ENCODE measurements around the gene SRCIN1. TPM values are rescaled to one million over a fixed set of nuclear protein-coding genes. Genes with fewer than 3 reads are reported as not detected.
"Not testable (repeated sequence)": the region's sequence is repeated elsewhere in the genome, so short reads cannot be mapped to it uniquely, and the experiment has no call there.

SRCIN1 gene
- total RNA-seq, 1 experiment from 2014 or later, result 25.8 TPM

DNA sequence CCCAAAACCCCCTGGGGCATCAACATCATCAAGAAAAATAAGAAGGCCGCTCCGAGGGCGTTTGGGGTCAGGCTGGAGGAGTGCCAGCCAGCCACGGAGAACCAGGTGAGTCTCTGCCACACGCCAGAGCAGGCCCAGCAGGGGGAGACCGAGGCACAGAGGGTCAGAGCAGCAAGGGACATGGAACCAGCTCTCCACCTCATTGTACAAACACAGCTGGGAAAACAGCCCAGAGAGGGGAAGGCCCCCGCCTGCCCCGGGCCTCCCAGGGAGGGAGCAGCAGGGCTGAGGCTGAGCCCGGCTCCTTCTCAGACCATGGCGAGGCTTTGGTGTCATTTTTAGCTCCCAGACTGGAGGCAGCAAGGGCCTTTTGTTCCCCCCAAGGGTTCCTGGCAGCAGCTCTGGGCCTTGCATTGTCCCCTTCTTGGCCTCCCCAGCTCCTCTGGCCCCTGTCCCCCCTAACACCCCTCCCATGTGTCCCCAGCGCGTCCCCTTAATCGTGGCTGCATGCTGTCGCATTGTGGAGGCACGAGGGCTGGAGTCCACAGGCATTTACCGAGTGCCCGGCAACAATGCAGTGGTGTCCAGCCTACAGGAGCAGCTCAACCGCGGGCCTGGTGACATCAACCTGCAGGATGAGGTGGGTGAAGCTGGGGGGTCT lies 123.6 kb downstream of the SRCIN1 start:
- CTCF ChIA-PET; H3K9me3 Mint-ChIP-seq (ENCODE audit: unreplicated experiment); H3K4me1 ChIP-seq; H3K27me3 Mint-ChIP-seq (ENCODE audit: insufficient read depth, unreplicated experiment); POLR2A ChIA-PET; H3K4me3 Mint-ChIP-seq (ENCODE audit: unreplicated experiment); H3K27me3 ChIP-seq (replicated peaks; ENCODE audit: control insufficient read depth, insufficient read depth, low read length); DNase-seq; BruUV-seq (replicated peaks); H3K36me3 ChIP-seq (ENCODE audit: control insufficient read depth, insufficient read depth, low read length); H3K27ac Mint-ChIP-seq (ENCODE audit: unreplicated experiment); H3K9me3 ChIP-seq; H3K4me3 ChIP-seq (ENCODE audit: low read depth, low read length): not testable (repeated sequence)
- TF ChIP-seq, protein P1, sequence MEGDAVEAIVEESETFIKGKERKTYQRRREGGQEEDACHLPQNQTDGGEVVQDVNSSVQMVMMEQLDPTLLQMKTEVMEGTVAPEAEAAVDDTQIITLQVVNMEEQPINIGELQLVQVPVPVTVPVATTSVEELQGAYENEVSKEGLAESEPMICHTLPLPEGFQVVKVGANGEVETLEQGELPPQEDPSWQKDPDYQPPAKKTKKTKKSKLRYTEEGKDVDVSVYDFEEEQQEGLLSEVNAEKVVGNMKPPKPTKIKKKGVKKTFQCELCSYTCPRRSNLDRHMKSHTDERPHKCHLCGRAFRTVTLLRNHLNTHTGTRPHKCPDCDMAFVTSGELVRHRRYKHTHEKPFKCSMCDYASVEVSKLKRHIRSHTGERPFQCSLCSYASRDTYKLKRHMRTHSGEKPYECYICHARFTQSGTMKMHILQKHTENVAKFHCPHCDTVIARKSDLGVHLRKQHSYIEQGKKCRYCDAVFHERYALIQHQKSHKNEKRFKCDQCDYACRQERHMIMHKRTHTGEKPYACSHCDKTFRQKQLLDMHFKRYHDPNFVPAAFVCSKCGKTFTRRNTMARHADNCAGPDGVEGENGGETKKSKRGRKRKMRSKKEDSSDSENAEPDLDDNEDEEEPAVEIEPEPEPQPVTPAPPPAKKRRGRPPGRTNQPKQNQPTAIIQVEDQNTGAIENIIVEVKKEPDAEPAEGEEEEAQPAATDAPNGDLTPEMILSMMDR (IDR thresholded peaks at IDR 0.05; ENCODE audit: insufficient read depth in 1 of 2, low read depth in 1 of 2, low read length in 1 of 2, severe bottlenecking in 1 of 2, unreplicated experiment in 1 of 2), result peak in 1 of 2 experiments; percentile 6
- peaks cover 31% of the 10 kb centered on the region for H3K36me3 Mint-ChIP-seq (ENCODE audit: insufficient read depth, unreplicated experiment)
- intact Hi-C loops (cut with micrococcal nuclease; ENCODE audit: unreplicated experiment), result loop anchor here (10.0 kb wide), 1 partner anchor 127 kb away; the partner anchor contains the start of gene SOCS7
- peaks cover 21% of the 10 kb centered on the region for H3K4me1 Mint-ChIP-seq (ENCODE audit: low read depth, unreplicated experiment)

Other genes with a start within 250 kb of the SRCIN1 start
- gene ARHGAP23, start 177.5 kb downstream of the SRCIN1 start, total RNA-seq (2022), result 69.7 and 83.5 TPM in 2 replicates
- gene EPOP, start 69.0 kb upstream of the SRCIN1 start, total RNA-seq (2022), result 17.1 and 19.1 TPM in 2 replicates
- 69.7 and 72.5 TPM in 2 replicates for gene MLLT6, start 99.3 kb upstream of the SRCIN1 start, total RNA-seq (2022)
- 16.6 and 18.3 TPM in 2 replicates for gene CISD3, start 124.4 kb upstream of the SRCIN1 start, total RNA-seq (2022)
- 91.3 and 95.1 TPM in 2 replicates for gene PCGF2, start 142.4 kb upstream of the SRCIN1 start, total RNA-seq (2022)
- gene PSMB3, start 146.8 kb upstream of the SRCIN1 start, total RNA-seq (2022), result 427 and 465 TPM in 2 replicates
- gene PIP4K2B, start 193.6 kb upstream of the SRCIN1 start, total RNA-seq (2022), result 39.6 and 42.3 TPM in 2 replicates
- 18.2 and 19.1 TPM in 2 replicates for gene CWC25, start 219.4 kb upstream of the SRCIN1 start, total RNA-seq (2022)
- 2,216 and 2,327 TPM in 2 replicates for gene RPL23, start 247.8 kb upstream of the SRCIN1 start, total RNA-seq (2022)